MV-4-11 (cell line): ENCODE measurements around the gene OTP.

Experiments
- DNase-seq: peaks from one replicate; lab custom pipeline; 2025; lab: John Stamatoyannopoulos, UW

Gene OTP

DNA sequence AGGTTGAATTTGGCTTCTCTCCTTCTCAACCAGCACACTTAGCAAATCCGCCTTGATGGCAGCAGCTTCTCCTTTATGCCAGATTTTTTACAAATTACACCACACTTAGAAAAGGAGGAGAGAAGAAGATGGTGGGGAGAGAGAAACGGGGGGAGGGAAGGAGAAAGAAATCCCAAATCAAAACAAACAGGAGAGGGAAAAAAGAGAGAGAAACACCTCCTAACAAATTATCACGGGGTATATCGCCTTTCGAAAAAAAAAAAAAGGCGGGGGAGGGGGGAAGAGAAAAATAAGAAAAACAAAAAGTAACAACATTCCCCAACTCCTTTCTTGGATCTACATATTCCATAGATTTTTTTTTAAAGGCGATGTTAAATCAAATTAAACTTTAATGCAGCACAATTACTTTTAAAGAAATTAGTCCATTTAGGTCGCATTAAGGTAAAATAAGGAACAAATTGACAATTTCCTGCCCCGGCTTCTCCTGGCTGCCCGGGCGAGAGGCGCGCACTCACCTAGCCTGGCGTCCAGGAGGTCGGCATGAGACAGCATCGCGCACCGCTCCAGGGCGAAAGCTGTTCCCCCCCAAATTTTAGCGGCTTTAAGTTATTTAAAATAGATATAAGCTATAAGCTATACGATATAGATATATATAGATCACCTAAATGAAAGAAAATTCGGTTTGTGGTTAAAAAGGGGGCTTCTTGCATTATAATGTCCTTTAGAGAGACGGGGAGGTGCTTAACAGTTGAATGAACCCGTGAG lies at the start of gene OTP:
Gene OTP (minus strand): TSS at position 716 of the 765 bp plus-strand sequence. CDS start 164 bp downstream, at position 552.
- DNase-seq, result no peak

DNA sequence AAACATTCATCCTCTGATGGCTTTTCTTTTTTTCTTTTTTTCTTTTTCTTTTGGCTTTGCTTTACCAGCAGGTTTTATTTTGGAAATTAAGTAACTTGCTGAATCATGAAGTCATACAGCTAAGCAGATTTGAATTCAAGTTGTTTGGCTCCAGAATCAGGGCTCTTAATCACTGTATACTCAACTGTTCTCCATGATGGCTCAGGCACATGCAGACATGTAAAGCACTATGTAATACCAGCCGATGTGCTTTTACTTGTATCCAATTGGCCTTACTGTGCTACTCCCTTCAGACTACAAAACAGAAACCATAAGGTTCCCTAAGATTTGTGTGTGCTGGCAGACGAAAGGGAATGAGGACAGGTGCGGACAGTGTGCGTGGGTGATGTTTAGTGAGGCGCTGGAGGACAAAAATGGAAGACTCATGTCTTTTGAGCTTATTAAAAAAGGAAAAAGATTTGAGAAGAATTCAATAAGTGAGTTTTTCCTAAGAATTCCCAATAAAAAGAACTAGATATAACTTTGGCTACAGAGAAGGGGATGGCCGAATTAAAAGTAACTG lies 44.7 kb upstream of the OTP start:
- DNase-seq, result no peak

GRCh38 chr5:77670526-77670925 lies 32.0 kb upstream of the OTP start:
- no peak for DNase-seq

- DNase-seq, result no peak
Observed at GRCh38 chr5:77669677-77670076, 31.2 kb upstream of the OTP start.

DNA sequence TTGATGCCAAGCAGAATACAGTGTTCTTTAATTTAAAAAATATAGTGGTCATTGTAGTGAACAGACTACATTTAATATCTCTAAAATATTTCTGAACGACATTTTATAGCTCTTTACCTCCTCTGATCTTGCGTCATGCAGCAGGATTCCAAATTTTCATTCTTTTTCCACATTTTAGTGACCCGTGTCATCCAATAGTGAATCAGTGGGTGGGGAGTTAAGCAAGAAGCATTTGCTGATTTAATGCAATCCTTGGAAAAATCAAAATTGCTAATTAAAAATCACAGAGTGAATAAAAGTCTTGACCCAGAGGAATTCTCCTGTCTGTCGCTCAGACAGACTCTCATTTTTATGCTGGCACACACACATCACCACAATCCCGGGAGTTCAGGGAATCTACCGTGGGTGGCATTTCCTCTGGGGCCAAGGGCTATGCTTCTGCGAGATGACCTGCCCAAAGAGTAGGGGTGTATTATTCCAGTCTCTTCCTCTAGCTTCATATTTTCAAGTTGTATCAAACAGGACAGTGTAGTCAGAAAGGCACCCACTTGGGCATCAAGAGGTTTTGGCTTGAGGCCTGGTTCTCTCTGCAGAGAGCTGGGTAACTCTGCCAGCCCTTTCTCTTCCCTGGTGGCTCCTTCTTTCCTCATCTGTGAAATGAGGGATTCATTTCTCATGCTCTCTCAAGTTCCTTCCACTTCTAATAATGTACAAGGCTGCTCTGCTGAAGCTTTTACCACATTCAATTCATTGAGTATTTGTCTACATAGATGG lies 24.8 kb upstream of the OTP start:
- DNase-seq, result no peak

DNA sequence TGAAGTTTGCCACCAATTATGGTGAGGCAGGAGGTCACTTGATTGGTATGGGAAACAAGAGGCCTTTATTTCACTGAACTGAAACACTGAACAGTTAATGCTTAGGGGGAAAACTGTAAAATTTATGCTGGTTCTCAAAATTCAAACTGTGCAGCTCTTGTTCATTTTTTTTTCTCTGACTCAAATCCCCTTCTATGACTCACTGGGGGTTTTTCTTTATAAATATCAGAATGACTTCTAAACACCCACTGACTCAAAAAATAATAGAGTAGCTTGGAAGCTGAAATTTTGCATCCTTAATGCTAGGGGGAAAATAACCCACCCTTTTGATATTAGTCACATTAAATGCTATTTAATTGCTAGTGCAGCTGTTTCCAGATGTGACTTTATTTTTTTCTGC lies 24.1 kb upstream of the OTP start:
- no peak for DNase-seq

GRCh38 chr5:77658662-77659061 lies 20.1 kb upstream of the OTP start:
- no peak for DNase-seq

DNA sequence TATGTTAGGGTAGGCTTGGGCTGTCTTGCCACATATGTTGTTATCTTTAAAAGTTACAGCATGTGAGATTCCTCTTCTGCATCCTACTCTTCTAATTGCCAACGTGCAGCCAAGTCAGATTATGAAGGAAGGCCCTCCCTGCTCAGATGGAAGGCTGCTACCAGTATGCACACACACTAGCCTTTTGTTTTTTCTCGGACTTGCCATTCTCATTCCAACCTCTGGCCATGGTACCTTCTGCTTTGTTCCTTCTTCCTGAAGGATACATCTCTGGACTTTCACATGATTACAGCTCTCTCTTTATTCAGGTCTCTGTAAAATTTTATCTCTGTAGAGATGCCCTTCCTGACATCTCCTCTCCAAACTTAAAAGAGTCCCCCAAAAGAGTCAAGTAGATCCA lies 12.8 kb upstream of the OTP start:
- DNase-seq, result no peak

DNA sequence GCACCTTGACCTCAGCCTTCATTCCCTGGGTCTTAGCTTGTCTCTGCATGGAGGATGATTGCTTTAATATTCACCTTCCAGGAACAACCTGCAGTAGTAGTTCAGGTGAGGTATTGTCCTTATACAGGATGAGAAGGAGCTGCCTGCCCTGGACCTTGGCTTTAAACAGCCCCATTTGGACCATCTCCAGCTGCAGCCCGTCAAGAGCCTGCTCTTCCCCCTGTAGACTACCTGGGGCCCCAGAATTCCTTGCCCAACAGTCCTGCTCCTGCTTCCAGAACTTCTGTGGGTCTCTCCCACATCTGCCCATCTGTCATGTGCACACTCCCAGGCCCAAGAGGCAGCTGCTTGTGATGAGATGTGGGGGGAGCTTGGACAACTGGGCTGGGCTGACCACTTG lies 12.2 kb upstream of the OTP start:
- no peak for DNase-seq

DNA sequence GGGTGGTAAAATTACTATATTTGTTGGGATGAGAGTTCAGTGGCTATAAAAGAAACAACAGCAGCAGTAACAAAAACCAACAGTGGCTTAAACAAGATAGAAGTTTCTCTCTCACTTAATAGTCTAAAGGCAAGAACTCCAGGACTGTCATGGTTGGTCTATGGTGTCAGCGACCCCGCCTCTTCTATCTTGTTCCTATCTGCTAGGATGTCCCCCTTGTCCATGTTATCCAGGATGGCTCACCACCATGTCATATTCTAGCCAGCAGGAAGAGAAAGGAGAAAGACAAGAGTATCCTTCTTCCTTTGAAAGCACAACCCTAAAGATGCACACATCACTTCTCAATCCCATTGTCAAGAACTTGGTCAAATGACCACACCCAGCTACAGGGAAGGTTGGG lies 11.3 kb upstream of the OTP start:
- DNase-seq, result no peak

GRCh38 chr5:77645995-77646639 lies 7.6 kb upstream of the OTP start:
- DNase-seq, result no peak

DNA sequence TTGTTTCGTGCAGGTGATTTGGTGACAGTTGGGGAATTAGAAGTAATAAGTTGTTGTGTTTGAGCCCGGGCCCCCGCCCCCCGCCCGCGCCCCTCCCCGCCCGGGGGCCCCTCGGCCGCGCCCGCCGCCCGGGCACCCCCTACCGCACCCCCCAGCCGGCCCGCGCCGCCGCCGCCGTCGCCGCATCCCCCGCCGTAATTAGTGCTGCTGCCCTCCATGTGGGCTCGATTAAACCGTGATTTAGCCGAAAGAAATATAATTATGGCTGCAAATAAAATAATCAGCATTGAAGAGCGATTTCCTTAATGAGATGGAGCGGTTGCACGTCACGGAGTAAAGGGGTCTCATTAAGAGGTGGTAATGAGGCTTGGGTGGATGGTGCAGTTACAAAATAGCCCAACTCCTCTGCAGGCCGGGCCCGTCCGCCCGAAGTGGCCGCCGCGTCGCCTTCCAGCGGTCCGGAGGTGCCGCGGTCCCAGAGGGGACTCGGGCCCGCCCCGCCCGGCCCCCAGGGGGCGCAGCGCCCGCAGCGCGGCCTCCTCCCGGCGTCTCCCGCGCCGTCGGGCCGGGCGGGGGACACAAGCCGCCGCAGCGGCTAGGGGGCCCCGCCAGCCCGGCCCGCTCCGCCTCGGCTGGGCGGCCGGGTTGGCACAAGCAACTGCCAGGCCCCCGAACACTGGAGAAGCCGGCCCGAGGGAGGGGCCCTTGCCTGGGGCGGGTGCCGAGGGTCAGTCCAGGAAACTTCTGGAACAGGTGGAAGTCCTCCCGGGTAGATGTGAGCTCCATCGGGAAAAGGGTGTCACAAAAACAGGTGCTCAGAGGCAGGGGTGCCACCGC lies 6.9 kb upstream of the OTP start:
- DNase-seq, result no peak

DNA sequence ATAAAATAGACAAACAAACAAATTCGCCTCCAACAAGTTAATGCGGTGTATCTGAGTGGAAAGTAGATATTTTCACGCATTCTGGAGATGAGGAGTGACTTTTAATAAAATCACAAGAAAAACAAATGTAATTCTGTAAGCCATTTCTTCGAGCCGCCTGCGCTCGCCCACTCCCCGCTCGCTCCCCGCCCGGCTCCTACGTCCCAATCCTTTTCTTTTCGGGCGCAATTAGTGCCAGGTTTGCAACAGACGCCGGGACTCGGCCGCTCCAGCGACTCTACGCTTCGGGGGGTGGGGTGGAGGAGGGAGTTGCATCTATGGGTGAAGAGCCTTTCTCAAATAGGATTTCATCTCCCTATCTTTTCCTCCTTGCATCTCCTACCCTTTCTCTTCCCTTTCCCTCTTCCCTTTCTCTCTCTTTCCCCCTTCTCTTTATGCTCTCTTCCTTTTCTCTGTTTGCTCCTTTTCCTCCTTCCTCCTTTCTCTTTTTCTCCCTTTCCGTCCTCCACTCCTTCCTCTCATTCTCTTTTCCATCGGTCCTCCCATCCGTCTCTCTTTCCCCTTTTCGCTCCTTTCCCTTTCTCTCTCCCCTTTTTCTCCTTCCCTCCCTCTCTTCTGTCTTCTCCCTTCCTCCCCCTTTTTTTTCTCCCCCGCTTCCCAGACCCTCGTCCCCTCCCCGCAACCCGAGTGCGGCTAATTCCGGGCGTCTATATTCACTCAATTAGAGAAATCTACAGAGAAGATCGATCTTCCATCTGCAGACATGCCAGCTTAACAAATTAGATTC lies 6.1 kb upstream of the OTP start:
- no peak for DNase-seq

DNA sequence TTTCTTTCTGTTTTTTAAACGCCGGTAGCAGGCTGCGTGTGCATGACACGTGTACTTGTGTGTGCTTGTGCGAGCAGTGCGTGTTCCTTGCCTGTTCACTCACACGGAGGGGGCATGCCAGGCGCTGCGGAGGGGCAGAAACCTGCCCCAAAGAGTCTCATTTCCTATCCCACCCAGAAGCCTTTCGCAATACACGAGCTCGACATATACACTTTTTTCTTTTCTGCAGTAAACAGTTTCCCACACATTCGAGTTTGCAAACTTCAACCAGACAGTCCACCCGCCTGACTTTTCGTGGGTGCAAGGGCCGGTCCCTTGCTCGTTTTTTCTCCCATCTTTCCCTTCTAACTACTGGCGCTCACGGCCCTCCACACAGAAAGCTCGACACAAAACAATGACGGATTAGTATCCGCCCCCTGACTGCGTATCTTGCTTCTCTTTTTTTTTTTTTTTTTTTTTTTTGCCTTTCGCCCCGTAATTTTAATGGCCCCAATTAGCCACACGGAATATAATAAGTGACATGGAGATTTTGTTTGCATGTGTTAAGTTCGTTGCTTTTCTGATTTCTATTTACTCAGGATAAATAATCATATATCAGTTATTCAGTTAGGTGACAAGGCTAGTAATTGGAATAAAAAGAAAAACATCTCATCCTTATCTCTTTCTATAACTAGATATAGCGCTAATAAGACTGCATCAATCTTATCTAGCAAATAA lies 5.3 kb upstream of the OTP start:
- DNase-seq, result peak; percentile 26

DNA sequence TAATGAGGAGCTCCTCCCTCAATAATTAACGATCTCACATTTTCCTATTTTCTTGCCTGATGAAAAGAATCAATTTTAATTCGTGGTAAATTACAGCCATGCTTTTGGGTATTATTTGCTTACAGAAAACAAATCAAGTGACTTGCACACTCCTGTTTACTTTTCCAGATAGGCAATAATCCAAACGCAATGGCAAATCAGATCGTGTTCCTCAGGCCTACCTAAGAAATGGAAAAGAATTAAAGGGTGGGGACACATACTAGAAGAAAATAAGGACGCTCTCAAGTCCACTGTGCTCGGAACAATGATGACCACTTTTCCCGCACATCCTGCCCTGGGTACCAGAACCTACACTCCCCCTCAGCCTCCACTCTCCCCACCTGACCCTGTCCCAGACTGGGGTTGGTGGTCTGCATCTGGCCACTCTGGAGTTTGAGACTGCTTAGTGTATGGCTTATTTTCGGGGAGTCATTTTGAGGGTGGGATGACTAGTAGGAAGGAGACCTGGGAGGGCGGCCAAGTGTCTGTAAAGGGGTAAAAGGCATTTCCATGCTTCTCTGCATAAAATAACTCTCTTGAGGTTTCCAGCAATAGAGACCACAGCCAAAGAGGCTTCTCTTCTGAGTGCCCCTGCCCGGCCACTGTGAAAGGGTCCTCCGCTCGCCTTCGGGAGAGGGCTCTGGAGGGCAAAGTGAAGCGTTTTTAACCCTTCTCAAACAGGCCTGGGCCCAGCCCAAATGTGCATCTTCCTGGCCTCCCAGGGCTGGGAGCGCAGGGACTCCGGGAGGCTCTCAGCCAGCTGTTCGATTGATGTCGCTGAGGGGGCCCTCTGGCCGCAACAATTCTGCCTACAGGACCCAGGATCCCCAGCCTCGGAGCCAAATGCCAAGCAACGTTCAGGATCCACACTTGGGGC lies 4.5 kb upstream of the OTP start:
- no peak for DNase-seq

DNA sequence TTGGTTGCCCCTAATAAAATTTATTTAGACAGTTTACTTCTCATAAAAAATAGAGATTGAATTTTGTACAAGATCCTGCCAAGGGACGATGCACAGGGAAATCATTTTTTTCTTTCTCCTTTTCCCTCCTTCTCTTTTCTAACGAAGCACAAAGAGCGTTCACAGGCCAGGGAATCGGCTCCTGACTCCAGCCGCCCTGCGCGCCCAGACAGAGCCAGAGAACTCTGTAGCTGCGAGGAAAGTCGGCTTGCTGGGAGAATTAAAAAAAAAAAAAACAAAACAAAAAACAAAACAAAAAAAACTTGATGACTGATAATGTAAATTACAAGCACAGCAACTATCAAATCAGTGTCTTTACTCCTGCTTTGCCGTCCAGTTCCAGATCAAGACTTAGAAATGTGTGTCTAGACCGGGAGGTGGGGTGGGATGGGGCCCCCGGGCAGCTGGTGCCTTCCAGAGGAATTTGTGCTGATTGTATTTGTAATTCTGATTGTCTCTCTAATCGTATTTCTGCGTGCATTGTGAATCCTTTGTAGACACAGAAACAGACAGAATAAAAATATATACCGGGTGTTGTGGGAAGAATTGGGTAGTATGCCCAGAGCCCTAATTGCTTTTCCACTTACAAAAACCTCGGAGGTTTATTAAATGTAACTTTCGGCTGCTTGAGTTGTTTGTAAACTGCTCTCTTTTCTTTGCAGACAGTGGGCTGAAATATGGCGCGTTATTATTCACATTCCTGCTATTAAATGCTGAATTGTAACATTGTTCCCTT lies 3.6 kb upstream of the OTP start:
- DNase-seq, result no peak

- no peak for DNase-seq
Observed at GRCh38 chr5:77641397-77641943, 3.0 kb upstream of the OTP start.
